GM18505 (cell line): ENCODE results near the gene MRM2.
"Not testable (repeated sequence)": the region's sequence is repeated elsewhere in the genome, so short reads cannot be mapped to it uniquely, and the experiment has no call there.

Experiments
- ATAC-seq: cut with Tn5 transposase; IDR thresholded peaks from one replicate; pipeline ENCODE4 v1.9.1; 2021; ENCODE audit not compliant: unreplicated experiment
- POLR2A ChIP-seq: IDR thresholded peaks from 4 replicates; pipeline ENCODE4 v1.6.1; 2011; ENCODE audit warnings: borderline replicate concordance; ENCODE audit not compliant: insufficient read depth, insufficient read length; ENCODE audit errors: extremely low read depth

MRM2 gene

GRCh38 chr7:2275101-2275500, 33.1 kb upstream of the MRM2 start:
- no peak for ATAC-seq
- no peak for TF ChIP-seq POLR2A

GRCh38 chr7:2274666-2275065, 32.7 kb upstream of the MRM2 start:
- ATAC-seq, result no peak
- no peak for TF ChIP-seq POLR2A

- ATAC-seq, result no peak
- TF ChIP-seq POLR2A, result no peak
Observed at GRCh38 chr7:2273866-2274265, 31.9 kb upstream of the MRM2 start.

- no peak for ATAC-seq
Observed at GRCh38 chr7:2272031-2272430, 30.0 kb upstream of the MRM2 start.

GRCh38 chr7:2271273-2272026, 29.4 kb upstream of the MRM2 start:
- ATAC-seq, result no peak
- TF ChIP-seq POLR2A, result no peak

More at GRCh38 chr7:2272031-2272430, 30.0 kb upstream of the MRM2 start:
- no peak for TF ChIP-seq POLR2A

- no peak for TF ChIP-seq POLR2A
- no peak for ATAC-seq
Observed at GRCh38 chr7:2270495-2270894, 28.5 kb upstream of the MRM2 start.

GRCh38 chr7:2269991-2270460, 28.0 kb upstream of the MRM2 start:
- ATAC-seq, result no peak

GRCh38 chr7:2269089-2269990, 27.3 kb upstream of the MRM2 start:
- not testable (repeated sequence) for ATAC-seq

More at GRCh38 chr7:2269991-2270460, 28.0 kb upstream of the MRM2 start:
- TF ChIP-seq POLR2A, result no peak

GRCh38 chr7:2266911-2267310, 24.9 kb upstream of the MRM2 start:
- no peak for ATAC-seq
- no peak for TF ChIP-seq POLR2A

GRCh38 chr7:2264158-2264557, 22.2 kb upstream of the MRM2 start:
- no peak for TF ChIP-seq POLR2A

GRCh38 chr7:2263176-2263575, 21.2 kb upstream of the MRM2 start:
- TF ChIP-seq POLR2A, result no peak
- no peak for ATAC-seq

More at GRCh38 chr7:2264158-2264557, 22.2 kb upstream of the MRM2 start:
- no peak for ATAC-seq

- TF ChIP-seq POLR2A, result no peak
Observed at GRCh38 chr7:2261611-2262010, 19.6 kb upstream of the MRM2 start.

GRCh38 chr7:2260820-2261219, 18.8 kb upstream of the MRM2 start:
- TF ChIP-seq POLR2A, result no peak
- no peak for ATAC-seq

More at GRCh38 chr7:2261611-2262010, 19.6 kb upstream of the MRM2 start:
- ATAC-seq, result no peak

GRCh38 chr7:2259480-2259879, 17.5 kb upstream of the MRM2 start:
- TF ChIP-seq POLR2A, result no peak
- ATAC-seq, result no peak
